ENCODE results near the gene GPS1.

GRCh38 chr17:82025401-82026107, 26.1 kb upstream of the GPS1 start:
- no peak for TF ChIP-seq CTCF (IDR thresholded peaks at IDR 0.05; ENCODE audit: low read depth, low read length, missing input control)
- TF ChIP-seq JUND (IDR thresholded peaks at IDR 0.05) = no peak
- TF ChIP-seq TAF1 (conservative IDR thresholded peaks at IDR 0.05) = no peak
- TF ChIP-seq RAD21 (IDR thresholded peaks at IDR 0.05) = no peak
- TF ChIP-seq REST (IDR thresholded peaks at IDR 0.05) = no peak
- TF ChIP-seq ATF3 (IDR thresholded peaks at IDR 0.05) = no peak

All from liver (tissue), 3 donors.